Stomach smooth muscle (tissue), 2 donors: ENCODE results near the gene ZP2.

Source experiments
- H3K27ac ChIP-seq: one replicate; pipeline ENCODE4 v1.7.0; 2013; ENCODE audit warnings: mild to moderate bottlenecking, low read length, inconsistent platforms
- H3K27me3 ChIP-seq, 2 donors: one replicate each; pipeline ENCODE4 v1.7.0; 2013; ENCODE audit warnings: low read length in 2 of 2; ENCODE audit not compliant: insufficient read depth in 2 of 2, control insufficient read depth in 1 of 2
- H3K36me3 ChIP-seq, 2 donors: one replicate each; pipeline ENCODE4 v1.7.0; 2013; ENCODE audit warnings: low read length in 2 of 2; ENCODE audit not compliant: control insufficient read depth in 2 of 2, insufficient read depth in 2 of 2
- H3K4me1 ChIP-seq: one replicate; pipeline ENCODE4 v1.7.0; 2013; ENCODE audit warnings: low read length; ENCODE audit not compliant: control insufficient read depth, insufficient read depth
- H3K4me3 ChIP-seq, 2 donors: one replicate each; pipeline ENCODE4 v1.7.0; 2013; ENCODE audit warnings: low read length in 2 of 2
- H3K9ac ChIP-seq, 2 donors: one replicate each; pipeline ENCODE4 v1.7.0; 2013; ENCODE audit warnings: low read length in 2 of 2, mild to moderate bottlenecking in 1 of 2
- H3K9me3 ChIP-seq, 2 donors: one replicate each; pipeline ENCODE4 v1.7.0; 2013; ENCODE audit warnings: low read length in 2 of 2; ENCODE audit not compliant: control insufficient read depth in 2 of 2
- donor health status: healthy.
- donor health status: Pancreatic carcinoma.

The ZP2 gene

DNA sequence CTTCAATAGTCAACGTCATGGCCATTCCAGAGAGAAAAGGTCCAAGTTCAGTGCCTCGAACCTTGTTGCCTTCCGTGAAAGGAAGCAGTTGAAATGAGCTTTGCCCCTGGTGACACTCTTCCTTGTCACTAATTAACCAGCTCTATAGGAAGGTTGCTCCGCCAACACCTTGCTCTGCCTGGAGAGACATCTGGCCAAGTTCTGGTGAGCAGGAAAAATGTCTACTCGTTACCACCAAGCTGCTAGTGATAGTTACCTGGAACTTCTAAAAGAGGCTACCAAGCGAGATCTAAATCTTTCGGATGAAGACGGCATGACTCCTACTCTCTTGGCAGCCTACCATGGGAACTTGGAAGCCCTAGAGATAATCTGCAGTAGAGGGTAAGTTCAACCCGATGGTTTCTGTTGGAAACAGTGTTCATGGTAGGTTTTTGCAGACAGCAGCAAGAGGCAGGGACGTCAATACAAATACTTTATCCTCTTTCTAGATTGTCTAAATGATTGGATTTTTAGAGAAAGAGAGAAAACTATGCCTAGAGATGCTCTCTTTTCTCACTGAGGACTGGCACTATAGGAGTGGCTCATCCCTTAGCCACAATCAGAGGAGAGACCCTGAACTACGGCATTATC, 22.3 kb upstream of the ZP2 start, which contains the start of gene ANKS4B:
ANKS4B (plus strand) TSS at position 179 of the 630 bp plus-strand sequence; CDS start at position 218, 39 bp downstream.
- H3K36me3 ChIP-seq: no peaks in the 10 kb centered on the region
- H3K27me3 ChIP-seq: no peaks in the 10 kb centered on the region
- H3K9me3 ChIP-seq: no peaks in the 10 kb centered on the region
- no peak within 1 kb of the TSS for H3K4me3 ChIP-seq
- H3K9ac ChIP-seq: no peak within 1 kb of the TSS
- no peak within 1 kb of the TSS for H3K27ac ChIP-seq
- no peaks in the 10 kb centered on the region for H3K4me1 ChIP-seq

GRCh38 chr16:21233045-21233520, 21.7 kb upstream of the ZP2 start:
- Histone ChIP-seq H3K36me3 (no peaks in the 10 kb centered on the region), H3K27me3 (no peaks in the 10 kb centered on the region), H3K9ac (no peak overlapping the region), H3K4me1 (no peaks in the 10 kb centered on the region), H3K27ac (no peak overlapping the region), H3K9me3 (no peaks in the 10 kb centered on the region), H3K4me3 (no peak overlapping the region)

GRCh38 chr16:21228361-21228872, 17.0 kb upstream of the ZP2 start:
- no peaks in the 10 kb centered on the region for H3K9me3 ChIP-seq
- no peak overlapping the region for H3K9ac ChIP-seq
- H3K27me3 ChIP-seq: peaks cover 0 to 2% of the 10 kb centered on the region in 2 donors
- H3K36me3 ChIP-seq: no peaks in the 10 kb centered on the region
- no peak overlapping the region for H3K27ac ChIP-seq
- no peak overlapping the region for H3K4me3 ChIP-seq
- H3K4me1 ChIP-seq: no peaks in the 10 kb centered on the region

DNA sequence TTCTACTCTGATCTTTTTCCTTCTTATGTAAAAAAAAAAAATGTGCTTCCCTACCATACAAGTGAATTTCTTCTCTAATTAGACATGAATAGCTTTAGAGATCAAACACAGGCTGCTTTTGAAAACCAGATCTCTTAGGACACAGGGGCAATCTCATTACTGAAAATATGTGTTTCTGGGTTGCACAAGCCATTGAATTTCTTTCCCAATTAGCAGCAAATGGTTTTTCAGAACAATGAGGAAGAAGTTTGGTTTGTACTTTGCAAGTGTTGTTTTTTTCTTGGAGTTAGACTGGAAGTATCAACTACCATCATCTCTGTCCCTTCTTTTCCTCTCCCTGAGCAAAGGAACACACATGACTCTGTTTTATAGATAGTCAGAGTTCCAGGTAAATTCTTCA, 16.5 kb upstream of the ZP2 start:
- Histone ChIP-seq H3K27me3 (peaks cover 0 to 3% of the 10 kb centered on the region in 2 donors), H3K9me3 (no peaks in the 10 kb centered on the region), H3K36me3 (no peaks in the 10 kb centered on the region), H3K4me1 (no peaks in the 10 kb centered on the region), H3K4me3 (no peak overlapping the region), H3K9ac (no peak overlapping the region), H3K27ac (no peak overlapping the region)

DNA sequence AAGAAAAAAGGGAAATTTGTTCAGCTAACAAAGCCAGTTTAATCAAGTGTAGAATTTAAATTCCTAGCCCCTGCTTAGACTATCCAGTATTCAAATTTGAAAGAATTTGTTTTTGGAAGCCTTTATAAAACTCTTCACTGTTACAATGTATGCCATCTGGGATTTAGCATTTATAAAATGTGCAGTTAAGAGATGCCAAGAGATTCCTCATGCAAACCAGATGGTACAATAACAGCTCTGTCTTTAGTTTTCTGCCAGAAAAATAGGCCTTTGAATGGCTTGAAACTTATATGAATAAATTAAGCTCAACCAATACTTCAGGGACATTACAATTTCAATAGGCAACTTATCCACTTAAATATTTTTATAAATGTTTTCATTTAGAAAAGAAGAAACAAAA, 15.4 kb upstream of the ZP2 start:
- H3K27me3 ChIP-seq: peaks cover 0 to 5% of the 10 kb centered on the region in 2 donors

GRCh38 chr16:21224800-21225199, 13.4 kb upstream of the ZP2 start:
- no peak overlapping the region for H3K27ac ChIP-seq
- no peak overlapping the region for H3K9ac ChIP-seq
- no peak overlapping the region for H3K4me3 ChIP-seq
- H3K27me3 ChIP-seq: peaks cover 0 to 5% of the 10 kb centered on the region in 2 donors
- H3K9me3 ChIP-seq: no peaks in the 10 kb centered on the region
- no peaks in the 10 kb centered on the region for H3K4me1 ChIP-seq
- no peaks in the 10 kb centered on the region for H3K36me3 ChIP-seq

More for the DNA sequence above, 15.4 kb upstream of the ZP2 start:
- H3K9ac ChIP-seq: no peak overlapping the region
- H3K4me3 ChIP-seq: no peak overlapping the region
- no peaks in the 10 kb centered on the region for H3K4me1 ChIP-seq
- H3K27ac ChIP-seq: no peak overlapping the region
- H3K36me3 ChIP-seq: no peaks in the 10 kb centered on the region
- no peaks in the 10 kb centered on the region for H3K9me3 ChIP-seq

GRCh38 chr16:21223787-21224186, 12.4 kb upstream of the ZP2 start:
- H3K4me3 ChIP-seq: no peak overlapping the region
- peaks cover 0 to 5% of the 10 kb centered on the region in 2 donors for H3K27me3 ChIP-seq
- no peak overlapping the region for H3K9ac ChIP-seq
- H3K27ac ChIP-seq: no peak overlapping the region
- H3K9me3 ChIP-seq: no peaks in the 10 kb centered on the region
- H3K4me1 ChIP-seq: no peaks in the 10 kb centered on the region
- H3K36me3 ChIP-seq: no peaks in the 10 kb centered on the region

DNA sequence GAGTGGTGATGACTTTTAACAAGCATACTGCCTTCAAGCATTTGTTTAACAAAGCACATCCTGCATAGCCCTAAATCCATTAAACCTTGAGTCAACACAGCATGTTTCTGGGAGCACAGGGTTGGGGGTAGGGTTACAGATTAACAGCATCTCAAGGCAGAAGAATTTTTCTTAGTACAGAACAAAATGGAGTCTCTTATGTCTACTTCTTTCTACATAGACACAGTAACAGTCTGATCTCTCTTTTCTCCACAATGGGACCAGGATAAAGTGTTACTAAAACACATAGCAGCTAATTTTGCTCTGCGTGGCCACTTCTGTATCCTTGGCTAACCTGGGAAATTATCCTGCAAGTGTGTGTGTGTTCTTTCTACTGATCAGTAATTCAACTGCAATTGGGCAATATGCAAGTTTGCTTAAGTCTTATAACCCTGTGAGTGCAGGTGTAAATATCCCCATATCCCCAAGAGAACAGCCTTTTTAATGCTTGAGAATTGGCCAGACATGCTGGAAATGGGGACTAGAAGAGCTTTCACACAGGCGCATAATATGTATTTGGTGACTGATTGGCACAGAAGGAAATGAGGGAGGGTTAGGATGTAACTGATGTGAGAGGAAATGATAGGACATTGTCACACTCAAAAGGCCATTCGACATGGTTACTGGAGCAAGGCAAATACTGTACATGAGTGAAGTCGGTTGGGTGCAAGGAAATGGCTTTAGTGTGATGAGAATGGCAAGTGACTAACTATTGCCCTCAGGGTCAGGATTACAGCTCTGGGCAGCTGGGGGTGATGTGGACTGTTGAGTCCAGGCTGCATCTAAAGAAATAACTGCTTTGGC, 11.3 kb upstream of the ZP2 start:
- Histone ChIP-seq H3K27me3 (peaks cover 0 to 5% of the 10 kb centered on the region in 2 donors), H3K27ac (no peak overlapping the region), H3K4me3 (no peak overlapping the region), H3K9ac (no peak overlapping the region), H3K9me3 (no peaks in the 10 kb centered on the region), H3K36me3 (no peaks in the 10 kb centered on the region), H3K4me1 (no peaks in the 10 kb centered on the region)

DNA sequence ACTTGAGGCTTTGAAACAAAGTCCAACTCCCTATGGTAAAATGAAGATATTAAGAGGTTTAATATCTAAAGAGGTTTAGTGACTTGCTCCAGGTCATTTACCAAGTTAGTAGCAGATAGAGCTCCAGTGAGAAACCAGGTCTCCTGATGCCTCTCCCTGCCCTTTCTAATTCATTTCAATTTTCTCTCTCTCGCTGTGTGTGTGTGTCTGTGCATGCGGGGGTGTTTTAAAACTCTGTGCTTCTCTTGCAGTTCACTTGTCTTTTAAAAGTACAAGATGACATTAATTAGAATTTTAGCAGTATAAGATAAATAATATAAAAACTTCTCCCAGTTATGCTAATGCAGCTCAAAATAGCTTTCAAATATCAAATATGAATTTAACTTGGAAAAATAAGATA, 8.2 kb upstream of the ZP2 start:
- Histone ChIP-seq H3K9me3 (no peaks in the 10 kb centered on the region), H3K4me3 (no peak overlapping the region), H3K36me3 (no peaks in the 10 kb centered on the region), H3K27ac (no peak overlapping the region), H3K9ac (no peak overlapping the region), H3K4me1 (no peaks in the 10 kb centered on the region), H3K27me3 (peaks cover 0 to 5% of the 10 kb centered on the region in 2 donors)

DNA sequence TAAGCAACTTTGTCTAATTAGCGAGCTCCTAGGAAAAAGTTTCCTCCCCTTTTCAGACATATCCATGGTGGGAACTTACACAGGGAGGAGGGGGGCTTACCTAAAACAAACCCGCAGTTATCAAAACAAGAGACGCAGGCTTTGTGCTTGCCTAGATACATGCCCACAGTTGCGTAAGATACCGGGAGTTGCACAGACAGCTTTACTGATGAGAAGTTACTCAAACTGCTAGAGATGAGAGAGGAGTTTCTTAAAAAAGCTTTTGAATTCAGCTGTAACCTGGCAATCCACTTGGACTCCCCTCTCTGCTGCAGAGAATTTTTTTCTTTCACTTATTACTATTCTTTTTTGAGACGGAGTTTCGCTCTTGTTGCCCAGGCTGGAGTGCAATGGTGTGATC, 6.8 kb upstream of the ZP2 start:
- H3K27me3 ChIP-seq: peaks cover 0 to 2% of the 10 kb centered on the region in 2 donors
- no peaks in the 10 kb centered on the region for H3K4me1 ChIP-seq
- no peaks in the 10 kb centered on the region for H3K9me3 ChIP-seq
- H3K4me3 ChIP-seq: no peak overlapping the region
- H3K27ac ChIP-seq: no peak overlapping the region
- no peaks in the 10 kb centered on the region for H3K36me3 ChIP-seq
- no peak overlapping the region for H3K9ac ChIP-seq
